MM.1S (cell line): Measurements from ENCODE around the gene FOXN3.

ENCODE experiments used
- EZH2 ChIP-seq: fragments of 300-600 bp; sonication (generic); optimal IDR thresholded peaks from 2 replicates; pipeline ENCODE3; 2017; ENCODE audit warnings: low read depth, mild to moderate bottlenecking, antibody characterized with exemption, low read length, mixed read lengths
- TF ChIP-seq, protein P1 (sequence below): fragments of 300-600 bp; sonication (generic); IDR thresholded peaks from 2 replicates; pipeline ENCODE4 v1.5.1; 2016; ENCODE audit warnings: antibody characterized with exemption, low read length, mixed read lengths

- TF ChIP-seq, protein P1, sequence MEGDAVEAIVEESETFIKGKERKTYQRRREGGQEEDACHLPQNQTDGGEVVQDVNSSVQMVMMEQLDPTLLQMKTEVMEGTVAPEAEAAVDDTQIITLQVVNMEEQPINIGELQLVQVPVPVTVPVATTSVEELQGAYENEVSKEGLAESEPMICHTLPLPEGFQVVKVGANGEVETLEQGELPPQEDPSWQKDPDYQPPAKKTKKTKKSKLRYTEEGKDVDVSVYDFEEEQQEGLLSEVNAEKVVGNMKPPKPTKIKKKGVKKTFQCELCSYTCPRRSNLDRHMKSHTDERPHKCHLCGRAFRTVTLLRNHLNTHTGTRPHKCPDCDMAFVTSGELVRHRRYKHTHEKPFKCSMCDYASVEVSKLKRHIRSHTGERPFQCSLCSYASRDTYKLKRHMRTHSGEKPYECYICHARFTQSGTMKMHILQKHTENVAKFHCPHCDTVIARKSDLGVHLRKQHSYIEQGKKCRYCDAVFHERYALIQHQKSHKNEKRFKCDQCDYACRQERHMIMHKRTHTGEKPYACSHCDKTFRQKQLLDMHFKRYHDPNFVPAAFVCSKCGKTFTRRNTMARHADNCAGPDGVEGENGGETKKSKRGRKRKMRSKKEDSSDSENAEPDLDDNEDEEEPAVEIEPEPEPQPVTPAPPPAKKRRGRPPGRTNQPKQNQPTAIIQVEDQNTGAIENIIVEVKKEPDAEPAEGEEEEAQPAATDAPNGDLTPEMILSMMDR = no peak
- TF ChIP-seq EZH2 = no peak
These were observed 274.7 kb downstream of the FOXN3 start for GRCh38 chr14:89142366-89142765.
